ENCODE results near the gene MPC1.
"Not testable (repeated sequence)": the region's sequence is repeated elsewhere in the genome, so short reads cannot be mapped to it uniquely, and the experiment has no call there.

Gene MPC1

DNA sequence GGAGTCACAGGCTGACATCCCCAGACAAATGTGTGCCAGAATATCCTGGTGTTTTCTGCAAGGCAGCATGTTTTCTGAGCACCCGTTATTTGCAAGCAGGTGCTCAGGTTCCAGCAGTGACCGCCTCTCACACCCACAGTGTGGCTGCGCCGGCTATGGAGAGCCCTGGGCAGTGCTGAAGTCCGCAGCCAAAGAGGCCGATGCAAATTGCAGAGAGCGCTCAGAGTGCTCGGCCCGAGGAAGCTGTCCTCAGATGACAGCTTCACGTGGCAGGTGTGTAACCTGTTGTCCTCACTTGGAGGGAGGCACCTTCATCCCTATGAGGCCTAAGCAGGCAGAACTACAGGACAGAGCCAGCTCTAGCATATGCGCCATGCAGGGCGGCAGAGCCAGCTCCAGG, 23.5 kb upstream of the MPC1 start:
- DNase-seq (ENCODE audit: low read depth in 2 of 2), result no peak

GRCh38 chr6:166405386-166405785, 22.6 kb upstream of the MPC1 start:
- DNase-seq (ENCODE audit: low read depth in 2 of 2), result no peak

GRCh38 chr6:166402582-166403277, 20.0 kb upstream of the MPC1 start:
- no peak for DNase-seq (ENCODE audit: low read depth in 2 of 2)

- DNase-seq (ENCODE audit: low read depth in 2 of 2), result not testable (repeated sequence)
Observed at GRCh38 chr6:166400649-166401250, 18.0 kb upstream of the MPC1 start.

- no peak for DNase-seq (ENCODE audit: low read depth in 2 of 2)
Observed at GRCh38 chr6:166400181-166400580, 17.4 kb upstream of the MPC1 start.

GRCh38 chr6:166398348-166398747, 15.6 kb upstream of the MPC1 start:
- DNase-seq (ENCODE audit: low read depth in 2 of 2), result no peak

GRCh38 chr6:166397849-166398248, 15.1 kb upstream of the MPC1 start:
- DNase-seq (ENCODE audit: low read depth in 2 of 2), result no peak

DNA sequence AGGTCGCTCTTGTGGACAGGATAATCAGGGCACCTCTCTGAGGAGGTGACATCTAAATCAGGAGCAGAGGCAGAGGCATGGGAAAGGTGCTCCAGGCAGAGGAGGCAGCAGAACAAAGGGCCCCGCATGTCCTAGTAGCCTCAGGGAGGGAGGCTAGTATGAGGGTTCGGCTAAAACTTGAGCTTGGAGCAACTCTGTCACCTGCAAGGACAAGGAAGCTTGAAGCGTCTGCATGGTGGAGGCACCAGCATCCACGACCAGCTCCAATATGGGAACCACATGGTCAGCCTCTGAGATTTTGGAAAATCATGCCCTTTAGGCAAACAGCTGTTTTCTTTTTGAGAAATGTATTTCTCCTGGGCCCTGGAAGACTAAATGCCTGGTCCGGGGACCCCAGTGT, 13.0 kb upstream of the MPC1 start:
- DNase-seq (ENCODE audit: low read depth in 2 of 2), result no peak

DNA sequence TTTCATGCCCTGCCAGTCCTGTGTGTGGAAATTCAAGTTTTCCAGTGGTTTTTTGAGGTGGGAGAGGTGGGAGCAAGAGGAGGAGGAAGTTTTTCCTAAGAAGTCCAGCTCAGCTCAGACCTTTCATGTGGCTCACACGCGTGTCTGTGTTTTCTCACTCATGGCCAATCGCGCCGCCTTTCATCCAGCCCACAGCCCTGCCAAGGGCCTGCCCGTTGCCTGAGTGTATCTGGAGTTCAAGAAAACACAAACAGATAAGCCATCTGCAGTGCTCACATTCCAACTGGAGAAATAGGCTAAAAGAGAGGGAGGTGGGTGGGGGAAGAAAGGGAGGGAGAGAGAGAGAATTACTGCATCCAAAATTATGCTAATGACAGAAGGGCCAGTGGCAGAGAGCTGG, 12.6 kb upstream of the MPC1 start:
- DNase-seq (ENCODE audit: low read depth in 2 of 2), result no peak

- no peak for DNase-seq (ENCODE audit: low read depth in 2 of 2)
Observed at GRCh38 chr6:166394036-166394892, 11.5 kb upstream of the MPC1 start.

DNA sequence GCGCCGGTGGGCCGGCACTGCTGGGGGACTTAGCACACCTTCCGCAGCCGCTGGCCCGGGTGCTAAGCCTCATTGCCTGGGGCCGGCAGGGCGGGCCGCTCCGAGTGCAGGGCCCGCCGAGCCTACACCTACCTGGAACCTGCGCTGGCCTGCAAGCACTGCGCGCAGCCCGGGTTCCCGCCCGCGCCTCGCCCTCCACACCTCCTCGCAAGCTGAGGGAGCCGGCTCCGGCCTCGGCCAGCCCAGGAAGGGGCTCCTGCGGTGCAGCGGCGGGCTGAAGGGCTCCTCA, 10.7 kb upstream of the MPC1 start:
- no peak for DNase-seq (ENCODE audit: low read depth in 2 of 2)

GRCh38 chr6:166392755-166393534, 10.2 kb upstream of the MPC1 start:
- not testable (repeated sequence) for DNase-seq (ENCODE audit: low read depth in 2 of 2)

- DNase-seq (ENCODE audit: low read depth in 2 of 2), result no peak
Observed at GRCh38 chr6:166389119-166389518, 6.4 kb upstream of the MPC1 start.

DNA sequence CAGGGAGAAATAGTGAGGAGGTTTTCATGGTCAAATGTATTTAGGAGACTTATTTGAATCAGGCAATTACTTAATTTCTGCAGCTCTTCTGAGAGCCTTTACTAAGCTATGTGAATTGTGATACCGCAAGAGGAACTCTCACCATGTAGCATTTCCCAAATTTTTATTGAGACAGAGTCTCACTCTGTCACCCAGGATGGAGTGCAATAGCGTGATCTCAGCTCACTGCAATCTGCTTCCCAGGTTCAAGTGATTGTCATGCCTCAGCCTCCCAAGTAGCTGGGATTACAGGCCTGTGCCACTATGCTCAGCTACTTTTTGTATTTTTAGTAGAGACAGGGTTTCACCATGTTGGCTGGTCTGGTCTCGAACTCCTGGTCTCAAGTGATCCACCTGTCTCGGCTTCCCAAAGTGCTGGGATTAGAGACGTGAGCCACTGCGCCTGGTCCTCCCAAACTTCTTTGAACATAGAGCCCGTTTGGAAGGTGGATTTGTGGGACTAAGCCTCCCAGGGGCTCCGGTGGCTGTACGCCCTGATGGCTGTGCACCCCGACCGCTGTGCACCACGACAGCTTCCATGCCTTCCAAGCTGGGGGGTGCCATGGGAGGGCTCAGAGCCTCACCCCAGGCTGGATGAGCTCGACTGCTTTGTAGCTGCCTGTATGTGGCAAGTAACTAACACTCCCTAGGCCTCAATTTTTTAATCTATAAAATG, 5.7 kb upstream of the MPC1 start:
- DNase-seq (ENCODE audit: low read depth in 2 of 2), result no peak

- DNase-seq (ENCODE audit: low read depth in 2 of 2), result no peak
Observed at GRCh38 chr6:166387642-166388289, 5.0 kb upstream of the MPC1 start.

- not testable (repeated sequence) for DNase-seq (ENCODE audit: low read depth in 2 of 2)
Observed at GRCh38 chr6:166387098-166387497, 4.4 kb upstream of the MPC1 start.

DNA sequence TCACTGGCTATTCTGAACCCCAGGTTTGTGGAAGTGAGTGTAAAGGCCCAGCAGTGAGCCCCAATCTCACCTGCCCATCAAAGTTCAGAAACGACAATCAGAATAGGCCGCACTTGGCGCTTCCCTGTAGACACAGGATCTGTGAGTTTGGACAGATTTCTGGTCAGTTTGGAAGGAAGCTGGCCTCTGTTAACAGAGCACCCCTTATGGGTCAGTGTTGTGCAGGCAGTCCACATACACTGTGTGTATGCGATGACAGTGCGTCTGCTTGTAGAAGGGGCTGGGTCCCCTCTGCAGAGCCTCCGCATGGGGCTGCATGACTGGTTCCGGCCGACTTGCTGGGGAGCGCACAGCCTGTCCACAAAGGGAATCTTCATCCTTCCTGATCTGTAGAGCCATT, 3.4 kb upstream of the MPC1 start:
- no peak for DNase-seq (ENCODE audit: low read depth in 2 of 2)

- DNase-seq (ENCODE audit: low read depth in 2 of 2), result peak; percentile 8 to 15
Observed at GRCh38 chr6:166383802-166384363, 1.1 kb upstream of the MPC1 start.

DNA sequence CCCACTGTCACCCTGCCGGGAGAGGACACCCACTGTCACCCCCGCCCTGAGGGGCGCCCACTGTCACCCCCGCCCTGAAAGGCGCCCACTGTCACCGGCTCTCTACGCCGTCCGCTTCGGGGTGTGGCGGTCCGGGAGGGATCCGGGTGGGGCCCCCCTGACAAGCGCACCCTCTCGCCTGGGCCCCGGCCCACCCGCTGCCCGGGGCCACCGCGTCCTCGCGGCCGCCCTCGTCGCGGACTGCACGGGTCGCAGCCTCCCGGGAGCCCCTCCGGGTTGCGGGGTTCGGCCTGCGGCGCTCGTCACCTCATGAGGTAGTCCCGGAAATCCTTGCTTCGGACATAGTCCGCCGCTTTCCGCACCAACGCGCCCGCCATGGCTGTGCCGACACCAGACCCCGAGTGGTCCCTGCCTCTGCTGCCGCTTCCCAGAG, 224 bp downstream of the MPC1 start:
- no peak for DNase-seq (ENCODE audit: low read depth in 2 of 2)

DNA sequence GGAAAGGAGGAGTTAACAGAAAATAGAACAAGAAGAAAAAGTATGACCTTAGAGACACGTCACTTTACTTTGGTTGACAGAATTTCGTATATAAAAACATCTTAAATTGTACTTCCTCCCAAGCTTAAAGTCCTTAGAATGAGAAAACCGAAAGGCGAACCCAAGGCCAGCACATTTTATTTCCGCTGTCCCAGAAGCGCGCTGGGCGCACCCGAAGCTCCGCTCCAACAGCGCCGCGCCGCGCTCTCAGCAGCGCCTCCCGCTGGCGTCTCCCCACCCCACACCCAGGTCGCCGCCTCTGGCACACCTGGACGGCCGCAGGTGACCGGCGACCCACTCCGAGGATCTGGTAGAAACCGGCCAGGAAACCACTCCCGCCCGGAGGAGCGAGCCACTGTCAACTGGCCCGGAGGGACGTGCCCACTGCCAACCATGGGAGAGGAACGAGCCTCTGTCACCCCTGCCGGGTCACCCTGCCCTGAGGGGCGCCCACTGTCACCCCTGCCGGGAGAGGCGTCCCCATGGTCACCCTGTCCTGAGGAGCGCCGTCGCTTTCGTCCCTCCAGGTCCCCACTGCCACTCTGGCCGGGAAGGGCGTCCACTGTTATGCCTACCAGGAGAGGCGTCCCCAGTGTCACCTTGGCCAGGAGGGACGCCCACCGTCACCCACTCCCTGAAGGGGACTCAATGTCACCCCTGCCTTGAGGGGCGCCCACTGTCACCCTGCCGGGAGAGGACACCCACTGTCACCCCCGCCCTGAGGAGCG, 824 bp downstream of the MPC1 start:
- DNase-seq (ENCODE audit: low read depth in 2 of 2), result peak; percentile 44 to 58

All from stimulated activated CD4-positive, alpha-beta T cell treated with anti-CD3 and anti-CD28 coated beads, Interleukin-1b, Interleukin-23, amount 100 ng/mL, for 4 hours (primary cell).